Measurements from ENCODE around the gene ATP6V0B.

ATP6V0B gene

GRCh38 chr1:44016041-44016889 is 41.5 kb downstream of the ATP6V0B start:
- H3K36me3 ChIP-seq (ENCODE audit: control insufficient read depth, insufficient read depth, low read length) = no peaks in the 10 kb centered on the region
- no peaks in the 10 kb centered on the region for H3K4me1 ChIP-seq (ENCODE audit: control insufficient read depth, insufficient read depth, low read length, poor library complexity, severe bottlenecking)
- DNase-seq = no peak
- H3K27ac ChIP-seq (ENCODE audit: insufficient read depth, low read length, poor library complexity, severe bottlenecking) = no peak overlapping the region
- no peaks in the 10 kb centered on the region for H3K9me3 ChIP-seq (ENCODE audit: control insufficient read depth, low read length)
- no peak overlapping the region for H3K4me3 ChIP-seq (ENCODE audit: insufficient read depth, low read depth, low read length, poor library complexity, severe bottlenecking)
- no peaks in the 10 kb centered on the region for H3K27me3 ChIP-seq (replicated peaks; ENCODE audit: control insufficient read depth, insufficient read depth, low read length, poor library complexity, severe bottlenecking)

GRCh38 chr1:44016890-44017400 is 42.2 kb downstream of the ATP6V0B start:
- Histone ChIP-seq H3K27me3 (replicated peaks; ENCODE audit: control insufficient read depth, insufficient read depth, low read length, poor library complexity, severe bottlenecking) (no peaks in the 10 kb centered on the region), H3K36me3 (ENCODE audit: control insufficient read depth, insufficient read depth, low read length) (no peaks in the 10 kb centered on the region), H3K4me1 (ENCODE audit: control insufficient read depth, insufficient read depth, low read length, poor library complexity, severe bottlenecking) (no peaks in the 10 kb centered on the region), H3K9me3 (ENCODE audit: control insufficient read depth, low read length) (no peaks in the 10 kb centered on the region), H3K4me3 (ENCODE audit: insufficient read depth, low read depth, low read length, poor library complexity, severe bottlenecking) (no peak overlapping the region), H3K27ac (ENCODE audit: insufficient read depth, low read length, poor library complexity, severe bottlenecking) (no peak overlapping the region)
- DNase-seq = no peak

- Histone ChIP-seq H3K27me3 (replicated peaks; ENCODE audit: control insufficient read depth, insufficient read depth, low read length, poor library complexity, severe bottlenecking) (no peaks in the 10 kb centered on the region), H3K36me3 (ENCODE audit: control insufficient read depth, insufficient read depth, low read length) (no peaks in the 10 kb centered on the region), H3K27ac (ENCODE audit: insufficient read depth, low read length, poor library complexity, severe bottlenecking) (no peak overlapping the region), H3K9me3 (ENCODE audit: control insufficient read depth, low read length) (no peaks in the 10 kb centered on the region), H3K4me3 (ENCODE audit: insufficient read depth, low read depth, low read length, poor library complexity, severe bottlenecking) (no peak overlapping the region), H3K4me1 (ENCODE audit: control insufficient read depth, insufficient read depth, low read length, poor library complexity, severe bottlenecking) (no peaks in the 10 kb centered on the region)
- no peak for DNase-seq
These were observed 44.7 kb downstream of the ATP6V0B start for GRCh38 chr1:44019466-44019948.

GRCh38 chr1:44020464-44020863 is 45.7 kb downstream of the ATP6V0B start:
- Histone ChIP-seq H3K4me1 (ENCODE audit: control insufficient read depth, insufficient read depth, low read length, poor library complexity, severe bottlenecking) (no peaks in the 10 kb centered on the region), H3K9me3 (ENCODE audit: control insufficient read depth, low read length) (no peaks in the 10 kb centered on the region), H3K4me3 (ENCODE audit: insufficient read depth, low read depth, low read length, poor library complexity, severe bottlenecking) (no peak overlapping the region), H3K27me3 (replicated peaks; ENCODE audit: control insufficient read depth, insufficient read depth, low read length, poor library complexity, severe bottlenecking) (no peaks in the 10 kb centered on the region), H3K27ac (ENCODE audit: insufficient read depth, low read length, poor library complexity, severe bottlenecking) (no peak overlapping the region), H3K36me3 (ENCODE audit: control insufficient read depth, insufficient read depth, low read length) (no peaks in the 10 kb centered on the region)
- no peak for DNase-seq

- no peak overlapping the region for H3K4me3 ChIP-seq (ENCODE audit: insufficient read depth, low read depth, low read length, poor library complexity, severe bottlenecking)
- H3K9me3 ChIP-seq (ENCODE audit: control insufficient read depth, low read length) = no peaks in the 10 kb centered on the region
- no peaks in the 10 kb centered on the region for H3K36me3 ChIP-seq (ENCODE audit: control insufficient read depth, insufficient read depth, low read length)
- no peak overlapping the region for H3K27ac ChIP-seq (ENCODE audit: insufficient read depth, low read length, poor library complexity, severe bottlenecking)
- no peak for DNase-seq
- H3K27me3 ChIP-seq (replicated peaks; ENCODE audit: control insufficient read depth, insufficient read depth, low read length, poor library complexity, severe bottlenecking) = no peaks in the 10 kb centered on the region
- no peaks in the 10 kb centered on the region for H3K4me1 ChIP-seq (ENCODE audit: control insufficient read depth, insufficient read depth, low read length, poor library complexity, severe bottlenecking)
These were observed 46.4 kb downstream of the ATP6V0B start for GRCh38 chr1:44021156-44021555.

- no peaks in the 10 kb centered on the region for H3K36me3 ChIP-seq (ENCODE audit: control insufficient read depth, insufficient read depth, low read length)
- no peak for DNase-seq
- no peaks in the 10 kb centered on the region for H3K27me3 ChIP-seq (replicated peaks; ENCODE audit: control insufficient read depth, insufficient read depth, low read length, poor library complexity, severe bottlenecking)
- H3K4me1 ChIP-seq (ENCODE audit: control insufficient read depth, insufficient read depth, low read length, poor library complexity, severe bottlenecking) = no peaks in the 10 kb centered on the region
- no peaks in the 10 kb centered on the region for H3K9me3 ChIP-seq (ENCODE audit: control insufficient read depth, low read length)
- no peak overlapping the region for H3K4me3 ChIP-seq (ENCODE audit: insufficient read depth, low read depth, low read length, poor library complexity, severe bottlenecking)
- no peak overlapping the region for H3K27ac ChIP-seq (ENCODE audit: insufficient read depth, low read length, poor library complexity, severe bottlenecking)
These were observed 47.0 kb downstream of the ATP6V0B start for GRCh38 chr1:44021581-44022321.

GRCh38 chr1:44024031-44024902 is 49.5 kb downstream of the ATP6V0B start:
- peaks cover 3% of the 10 kb centered on the region for H3K4me1 ChIP-seq (ENCODE audit: control insufficient read depth, insufficient read depth, low read length, poor library complexity, severe bottlenecking)
- H3K4me3 ChIP-seq (ENCODE audit: insufficient read depth, low read depth, low read length, poor library complexity, severe bottlenecking) = no peak overlapping the region
- no peaks in the 10 kb centered on the region for H3K27me3 ChIP-seq (replicated peaks; ENCODE audit: control insufficient read depth, insufficient read depth, low read length, poor library complexity, severe bottlenecking)
- H3K36me3 ChIP-seq (ENCODE audit: control insufficient read depth, insufficient read depth, low read length) = no peaks in the 10 kb centered on the region
- DNase-seq = no peak
- no peak overlapping the region for H3K27ac ChIP-seq (ENCODE audit: insufficient read depth, low read length, poor library complexity, severe bottlenecking)
- H3K9me3 ChIP-seq (ENCODE audit: control insufficient read depth, low read length) = no peaks in the 10 kb centered on the region

- no peak for DNase-seq
- Histone ChIP-seq H3K4me3 (ENCODE audit: insufficient read depth, low read depth, low read length, poor library complexity, severe bottlenecking) (no peak overlapping the region), H3K9me3 (ENCODE audit: control insufficient read depth, low read length) (no peaks in the 10 kb centered on the region), H3K36me3 (ENCODE audit: control insufficient read depth, insufficient read depth, low read length) (no peaks in the 10 kb centered on the region), H3K27me3 (replicated peaks; ENCODE audit: control insufficient read depth, insufficient read depth, low read length, poor library complexity, severe bottlenecking) (no peaks in the 10 kb centered on the region), H3K4me1 (ENCODE audit: control insufficient read depth, insufficient read depth, low read length, poor library complexity, severe bottlenecking) (peaks cover 7% of the 10 kb centered on the region), H3K27ac (ENCODE audit: insufficient read depth, low read length, poor library complexity, severe bottlenecking) (no peak overlapping the region)
These were observed 50.3 kb downstream of the ATP6V0B start for GRCh38 chr1:44024903-44025525.

GRCh38 chr1:44025816-44026215 is 51.1 kb downstream of the ATP6V0B start:
- Histone ChIP-seq H3K36me3 (ENCODE audit: control insufficient read depth, insufficient read depth, low read length) (no peaks in the 10 kb centered on the region), H3K9me3 (ENCODE audit: control insufficient read depth, low read length) (no peaks in the 10 kb centered on the region), H3K27me3 (replicated peaks; ENCODE audit: control insufficient read depth, insufficient read depth, low read length, poor library complexity, severe bottlenecking) (no peaks in the 10 kb centered on the region), H3K27ac (ENCODE audit: insufficient read depth, low read length, poor library complexity, severe bottlenecking) (no peak overlapping the region), H3K4me3 (ENCODE audit: insufficient read depth, low read depth, low read length, poor library complexity, severe bottlenecking) (no peak overlapping the region), H3K4me1 (ENCODE audit: control insufficient read depth, insufficient read depth, low read length, poor library complexity, severe bottlenecking) (peaks cover 7% of the 10 kb centered on the region)
- DNase-seq = no peak
